AML-193 (cell line): ENCODE results near the gene SYNGR4.
A peak's percentile ranks its signal among the peaks of the same experiment; 100 is the strongest.
"Not testable (repeated sequence)": the region's sequence is repeated elsewhere in the genome, so short reads cannot be mapped to it uniquely, and the experiment has no call there.

Experiments used
- DNase-seq, 2 experiments: peaks; one replicate each; lab custom pipeline; 2025; lab: John Stamatoyannopoulos, UW

The SYNGR4 gene

GRCh38 chr19:48371367-48371766 is 7.2 kb downstream of the SYNGR4 start:
- DNase-seq, result no peak

- not testable (repeated sequence) for DNase-seq
These were observed 7.6 kb downstream of the SYNGR4 start for GRCh38 chr19:48371771-48372170.

GRCh38 chr19:48372904-48373303 is 8.7 kb downstream of the SYNGR4 start:
- DNase-seq, result no peak

- no peak for DNase-seq
These were observed 9.4 kb downstream of the SYNGR4 start for GRCh38 chr19:48373567-48373966.

- no peak for DNase-seq
These were observed 14.0 kb downstream of the SYNGR4 start for GRCh38 chr19:48378194-48378570.

- no peak for DNase-seq
These were observed 14.9 kb downstream of the SYNGR4 start for GRCh38 chr19:48379058-48379457.

- DNase-seq, result no peak
These were observed 17.2 kb downstream of the SYNGR4 start for GRCh38 chr19:48381178-48381950.

- no peak for DNase-seq
These were observed 18.1 kb downstream of the SYNGR4 start for GRCh38 chr19:48382286-48382685.

GRCh38 chr19:48385461-48386087 is 21.4 kb downstream of the SYNGR4 start:
- no peak for DNase-seq

GRCh38 chr19:48386981-48387380 is 22.8 kb downstream of the SYNGR4 start:
- no peak for DNase-seq

- peak; percentile 34 to 37 for DNase-seq
These were observed 26.3 kb downstream of the SYNGR4 start for GRCh38 chr19:48390188-48391099.

- peak; percentile 38 to 41 for DNase-seq
These were observed 27.2 kb downstream of the SYNGR4 start, which contains the start of gene KDELR1 for GRCh38 chr19:48391100-48392005. KDELR1 (minus strand) TSS chr19:48391551; CDS start chr19:48391358, 193 bp downstream.

GRCh38 chr19:48392006-48392344 is 27.8 kb downstream of the SYNGR4 start:
- DNase-seq, result not testable (repeated sequence)

GRCh38 chr19:48392860-48393558 is 28.8 kb downstream of the SYNGR4 start:
- no peak for DNase-seq

GRCh38 chr19:48393559-48394330 is 29.6 kb downstream of the SYNGR4 start, which contains the start of gene GRIN2D:
GRIN2D (plus strand) TSS chr19:48393668; CDS start chr19:48398393, 4,725 bp downstream.
- no peak for DNase-seq

GRCh38 chr19:48394331-48395169 is 30.4 kb downstream of the SYNGR4 start:
- DNase-seq, result no peak

- DNase-seq, result no peak
These were observed 30.9 kb downstream of the SYNGR4 start for GRCh38 chr19:48395170-48395455.

GRCh38 chr19:48395499-48395898 is 31.3 kb downstream of the SYNGR4 start:
- DNase-seq, result no peak
